Esophagus muscularis mucosa (tissue), 4 donors: Measurements from ENCODE around the gene LIMS1.

Experiments used
- EP300 ChIP-seq: sonication (generic); formaldehyde crosslinking; IDR thresholded peaks from one replicate; pipeline ENCODE4 v1.6.1; 2017; ENCODE audit warnings: antibody characterized with exemption
- POLR2A ChIP-seq: fragments of 450-650 bp; IDR thresholded peaks from one replicate; pipeline ENCODE4 v1.6.1; 2017; ENCODE audit warnings: antibody characterized with exemption, moderate library complexity, mild to moderate bottlenecking, low read depth
- TF ChIP-seq, protein P1 (sequence below), 3 experiments: fragments of 200-600 bp in 2 of 3; fragments of 450-650 bp in 1 of 3; sonication (generic) in 2 of 3; IDR thresholded peaks; one replicate each; pipeline ENCODE4 v1.5.1; 2017 to 2019; ENCODE audit warnings: antibody characterized with exemption in 3 of 3, mild to moderate bottlenecking in 2 of 3, moderate library complexity in 1 of 3

DNA sequence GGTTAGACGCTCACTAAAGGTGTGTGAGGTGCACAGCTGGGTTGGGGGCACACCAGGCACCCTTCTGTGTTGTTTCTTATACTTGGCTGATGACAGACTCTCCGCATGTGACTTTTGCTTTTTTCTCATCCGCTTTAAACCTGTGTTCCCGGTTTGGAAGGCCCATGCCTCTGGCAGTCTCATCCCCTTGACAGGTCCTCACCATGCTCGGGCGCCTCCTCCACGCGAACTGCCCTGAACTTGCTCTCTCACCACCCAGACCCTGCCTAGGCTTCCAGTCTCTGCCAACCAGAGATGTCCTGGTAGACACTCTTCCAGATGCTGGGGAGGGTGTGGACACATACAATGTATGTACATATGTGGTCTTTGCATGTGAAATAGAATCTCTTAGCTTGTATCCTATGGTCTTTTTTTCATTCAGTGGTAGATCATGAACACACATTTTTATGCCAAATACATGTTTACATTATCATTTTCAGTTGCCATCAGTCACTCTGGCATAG lies 79.8 kb downstream of the LIMS1 start:
- TF ChIP-seq POLR2A (no peak), EP300 (no peak)
- TF ChIP-seq, protein P1, sequence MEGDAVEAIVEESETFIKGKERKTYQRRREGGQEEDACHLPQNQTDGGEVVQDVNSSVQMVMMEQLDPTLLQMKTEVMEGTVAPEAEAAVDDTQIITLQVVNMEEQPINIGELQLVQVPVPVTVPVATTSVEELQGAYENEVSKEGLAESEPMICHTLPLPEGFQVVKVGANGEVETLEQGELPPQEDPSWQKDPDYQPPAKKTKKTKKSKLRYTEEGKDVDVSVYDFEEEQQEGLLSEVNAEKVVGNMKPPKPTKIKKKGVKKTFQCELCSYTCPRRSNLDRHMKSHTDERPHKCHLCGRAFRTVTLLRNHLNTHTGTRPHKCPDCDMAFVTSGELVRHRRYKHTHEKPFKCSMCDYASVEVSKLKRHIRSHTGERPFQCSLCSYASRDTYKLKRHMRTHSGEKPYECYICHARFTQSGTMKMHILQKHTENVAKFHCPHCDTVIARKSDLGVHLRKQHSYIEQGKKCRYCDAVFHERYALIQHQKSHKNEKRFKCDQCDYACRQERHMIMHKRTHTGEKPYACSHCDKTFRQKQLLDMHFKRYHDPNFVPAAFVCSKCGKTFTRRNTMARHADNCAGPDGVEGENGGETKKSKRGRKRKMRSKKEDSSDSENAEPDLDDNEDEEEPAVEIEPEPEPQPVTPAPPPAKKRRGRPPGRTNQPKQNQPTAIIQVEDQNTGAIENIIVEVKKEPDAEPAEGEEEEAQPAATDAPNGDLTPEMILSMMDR (IDR thresholded peaks at IDR 0.05) = no peak
